ENCODE measurements around the gene INPP4B. TPM values are rescaled to one million over a fixed set of nuclear protein-coding genes. Genes with fewer than 3 reads are reported as not detected.
"Not testable (repeated sequence)": the region's sequence is repeated elsewhere in the genome, so short reads cannot be mapped to it uniquely, and the experiment has no call there.

INPP4B gene
- total RNA-seq, 1 donor from 2014 or later: 84.9 TPM

GRCh38 chr4:142683997-142684396 lies 162.1 kb downstream of the INPP4B start:
- DNase-seq (ENCODE audit: low spot score): no peak

GRCh38 chr4:142683503-142683902 lies 162.6 kb downstream of the INPP4B start:
- DNase-seq (ENCODE audit: low spot score): no peak

- DNase-seq (ENCODE audit: low spot score): no peak
These were observed 174.6 kb downstream of the INPP4B start for GRCh38 chr4:142671516-142671915.

DNA sequence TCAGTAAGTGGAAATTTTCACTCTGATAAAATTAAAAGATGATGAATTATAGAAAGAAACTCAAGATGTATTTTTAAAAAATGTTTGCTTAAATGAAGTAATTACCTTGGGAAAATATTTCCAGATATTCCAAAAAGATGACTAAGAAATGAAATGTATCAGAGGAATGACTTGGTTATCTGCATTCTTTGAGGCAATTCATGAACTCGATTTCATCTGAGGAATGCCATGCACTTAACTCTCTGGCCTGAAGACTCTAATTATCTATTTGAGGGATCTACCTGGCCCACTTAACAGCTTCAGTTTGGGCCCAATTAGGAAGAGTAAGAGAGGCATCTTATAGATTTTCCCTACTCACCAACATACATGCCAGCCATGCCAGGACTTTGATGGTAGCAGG lies 182.3 kb downstream of the INPP4B start:
- DNase-seq (ENCODE audit: low spot score): no peak

DNA sequence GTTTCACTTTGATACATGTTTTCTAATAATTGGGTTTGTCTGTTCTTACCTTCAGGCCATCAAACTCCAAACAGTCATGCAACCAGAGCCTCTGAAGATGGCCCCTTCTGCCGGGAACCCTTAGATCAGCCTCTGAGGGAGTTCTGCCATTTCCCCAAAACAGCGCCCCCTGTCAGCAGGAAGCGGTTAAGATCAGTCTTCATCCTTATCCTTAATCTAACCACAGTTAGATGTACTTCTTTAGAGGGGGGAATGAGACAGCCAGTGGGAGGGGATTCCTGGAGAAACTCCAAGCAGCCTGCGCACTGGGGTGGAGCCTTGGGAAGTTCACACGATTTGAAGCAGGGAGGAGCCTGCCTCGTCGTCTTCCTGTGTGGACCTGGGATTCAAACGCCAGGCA lies 185.4 kb downstream of the INPP4B start:
- DNase-seq (ENCODE audit: low spot score): no peak

- DNase-seq (ENCODE audit: low spot score): no peak
These were observed 189.9 kb downstream of the INPP4B start for GRCh38 chr4:142656178-142656577.

DNA sequence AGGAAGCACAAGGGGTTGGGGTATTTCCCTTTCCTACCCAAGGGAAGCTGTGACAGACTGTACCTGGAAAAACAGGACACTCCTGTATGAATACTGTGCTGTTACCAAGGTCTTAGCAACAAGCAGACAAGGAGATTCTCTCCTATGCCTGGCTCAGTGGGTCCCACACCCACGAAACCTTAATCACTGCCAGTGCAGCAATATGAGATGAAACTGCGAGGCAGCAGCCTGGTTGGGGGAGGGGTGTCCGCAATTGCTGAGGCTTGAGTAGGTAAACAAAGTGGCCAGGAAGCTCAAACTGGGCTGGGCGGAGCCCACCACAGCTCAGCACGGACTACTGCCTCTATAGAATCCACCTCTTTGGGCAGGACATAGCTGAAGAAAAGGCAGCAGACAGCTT lies 197.7 kb downstream of the INPP4B start:
- DNase-seq (ENCODE audit: low spot score): no peak

- no peak for DNase-seq (ENCODE audit: low spot score)
These were observed 200.5 kb downstream of the INPP4B start for GRCh38 chr4:142645475-142646108.

DNA sequence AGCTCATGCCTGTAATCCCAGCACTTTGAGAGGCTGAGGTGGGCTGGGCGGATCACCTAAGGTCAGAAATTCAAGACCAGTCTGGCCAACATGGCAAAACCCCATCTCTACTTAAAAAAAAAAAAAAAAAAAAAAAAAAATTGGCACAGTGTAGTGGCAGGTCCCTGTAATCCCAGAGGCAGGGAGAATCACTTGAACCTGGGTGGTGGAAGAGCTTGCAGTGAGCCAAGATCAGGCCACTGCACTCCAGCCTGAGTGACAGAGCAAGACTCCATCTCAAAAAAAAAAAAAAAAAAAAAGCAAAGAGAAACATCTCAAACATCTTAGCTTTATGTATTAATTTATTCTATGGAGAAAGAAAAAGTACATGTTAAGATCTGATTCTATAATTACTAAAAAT lies 201.5 kb downstream of the INPP4B start:
- not testable (repeated sequence) for DNase-seq (ENCODE audit: low spot score)

- no peak for DNase-seq (ENCODE audit: low spot score)
These were observed 208.5 kb downstream of the INPP4B start for GRCh38 chr4:142637614-142638013.

DNA sequence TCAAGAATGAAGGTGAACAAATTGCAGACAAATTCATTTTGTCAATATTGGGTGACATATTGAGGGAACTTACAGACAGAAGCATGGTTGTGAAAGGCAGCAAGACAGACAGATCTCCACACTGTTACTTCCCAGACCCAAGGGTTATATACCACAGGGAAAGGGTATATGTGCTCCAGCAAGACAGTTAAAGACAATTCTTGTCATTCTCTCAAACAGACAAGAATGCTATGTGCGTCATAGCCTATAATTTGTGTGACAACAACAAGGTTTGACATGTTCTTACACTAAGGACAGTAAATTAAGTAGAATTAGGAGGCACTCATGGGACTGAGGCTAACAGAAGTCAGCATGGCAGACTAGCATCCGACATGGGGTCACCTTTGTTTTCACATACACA lies 214.3 kb downstream of the INPP4B start:
- DNase-seq (ENCODE audit: low spot score): no peak

DNA sequence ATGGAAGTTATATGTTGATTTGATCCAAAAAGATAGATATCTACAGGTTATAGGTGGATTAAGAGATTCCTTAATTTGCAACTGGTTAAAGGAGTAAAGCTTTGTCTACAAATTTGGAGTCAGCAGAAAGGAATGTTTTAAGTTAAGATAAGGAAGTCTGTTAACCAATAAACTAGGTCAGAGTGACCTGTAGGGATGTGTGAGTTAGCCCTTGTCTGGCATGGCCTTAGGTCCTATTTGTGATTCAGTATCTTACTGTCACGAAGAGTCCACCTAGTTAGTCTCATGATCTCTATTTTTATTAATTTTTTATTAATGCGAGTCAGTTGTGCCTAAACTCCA lies 230.8 kb downstream of the INPP4B start:
- no peak for DNase-seq (ENCODE audit: low spot score)

GRCh38 chr4:142614621-142615323 lies 231.3 kb downstream of the INPP4B start:
- no peak for DNase-seq (ENCODE audit: low spot score)

GRCh38 chr4:142607976-142608375 lies 238.1 kb downstream of the INPP4B start:
- DNase-seq (ENCODE audit: low spot score): no peak

DNA sequence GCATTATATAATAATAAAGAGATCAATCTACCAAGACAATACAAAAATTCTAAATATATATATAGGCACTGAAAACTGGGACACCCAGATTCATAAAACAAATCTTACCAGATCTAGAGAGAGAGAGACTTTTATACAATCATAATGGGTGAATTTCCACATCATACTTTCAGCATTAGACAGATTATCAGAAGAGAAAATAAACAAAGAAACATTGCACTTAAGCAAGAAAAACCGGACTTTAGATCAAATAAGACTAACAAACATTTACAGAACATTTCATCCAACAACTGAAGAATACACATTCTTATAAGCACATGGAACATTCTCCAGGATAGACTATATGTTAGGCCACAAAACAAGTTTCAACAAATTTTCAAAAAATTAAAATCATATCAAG lies 245.1 kb downstream of the INPP4B start:
- no peak for DNase-seq (ENCODE audit: low spot score)

DNA sequence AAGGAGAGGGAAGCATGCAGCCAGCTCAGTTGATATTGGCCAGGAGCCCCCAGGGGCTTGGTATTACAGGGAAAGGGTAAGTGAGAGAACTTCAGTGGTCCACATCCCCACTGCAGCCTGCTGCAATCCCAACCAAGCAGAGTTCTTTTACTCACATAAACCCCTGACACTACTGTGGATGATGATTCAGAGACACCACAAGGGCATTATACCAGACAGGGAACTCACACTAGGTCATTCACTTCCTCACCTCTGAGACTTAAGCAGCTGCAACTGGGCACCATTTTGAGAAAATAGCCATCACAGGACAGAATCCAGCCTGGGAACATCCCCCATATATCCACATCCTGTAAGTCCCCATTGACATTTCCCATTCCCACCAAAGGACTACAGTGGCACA lies 248.0 kb downstream of the INPP4B start:
- DNase-seq (ENCODE audit: low spot score): no peak

DNA sequence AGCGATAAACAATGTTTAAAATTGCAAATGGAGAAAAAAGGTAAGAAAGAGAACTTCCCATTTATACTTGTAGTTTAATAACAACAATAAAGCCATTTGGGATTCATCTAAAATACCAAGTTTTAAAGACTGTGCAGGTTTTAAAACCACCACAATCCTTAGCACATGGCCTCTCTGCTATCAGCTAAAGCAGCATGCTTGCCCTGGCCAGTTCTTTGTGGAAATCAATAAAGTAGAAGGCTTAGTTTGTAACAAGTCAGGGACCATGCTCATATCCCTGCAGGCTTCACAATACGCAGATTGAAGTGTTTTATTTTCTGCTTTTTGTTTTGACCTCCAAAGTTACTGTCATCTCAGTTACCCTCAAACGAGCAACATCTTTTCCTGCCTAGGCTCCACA lies 249.5 kb downstream of the INPP4B start:
- DNase-seq (ENCODE audit: low spot score): no peak

- no peak for DNase-seq (ENCODE audit: low spot score)
These were observed 250.0 kb downstream of the INPP4B start for GRCh38 chr4:142596121-142596520.

DNA sequence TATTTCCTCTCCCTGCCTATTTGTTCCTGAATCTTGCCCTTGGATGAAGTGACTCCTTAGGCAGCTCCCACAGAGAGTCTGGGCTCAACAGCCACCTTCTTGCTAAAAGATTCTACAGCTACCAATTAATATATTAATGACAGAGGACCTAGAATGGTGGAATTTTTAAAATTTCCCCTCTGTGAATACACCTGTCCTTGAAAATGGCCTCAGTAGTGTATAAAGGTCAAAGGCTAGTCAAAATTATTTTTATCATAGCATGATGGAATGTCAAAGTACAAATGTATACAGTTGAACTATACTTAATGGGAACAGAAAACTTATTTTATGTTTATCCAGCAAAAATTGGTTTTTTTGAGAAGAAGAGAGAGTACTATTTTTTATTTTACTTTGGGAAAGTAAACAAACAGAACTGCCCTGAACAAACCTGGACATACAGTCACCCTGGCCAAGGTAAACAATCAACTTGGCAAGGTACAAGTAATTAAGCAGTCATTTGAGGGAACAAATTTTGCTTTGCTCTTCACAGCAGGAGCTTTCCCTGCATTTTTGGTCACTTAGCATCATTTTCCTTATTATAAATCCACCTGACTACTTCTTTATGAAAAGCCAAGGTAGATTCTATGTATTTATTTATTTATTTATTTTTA lies 250.8 kb downstream of the INPP4B start:
- no peak for DNase-seq (ENCODE audit: low spot score)

DNA sequence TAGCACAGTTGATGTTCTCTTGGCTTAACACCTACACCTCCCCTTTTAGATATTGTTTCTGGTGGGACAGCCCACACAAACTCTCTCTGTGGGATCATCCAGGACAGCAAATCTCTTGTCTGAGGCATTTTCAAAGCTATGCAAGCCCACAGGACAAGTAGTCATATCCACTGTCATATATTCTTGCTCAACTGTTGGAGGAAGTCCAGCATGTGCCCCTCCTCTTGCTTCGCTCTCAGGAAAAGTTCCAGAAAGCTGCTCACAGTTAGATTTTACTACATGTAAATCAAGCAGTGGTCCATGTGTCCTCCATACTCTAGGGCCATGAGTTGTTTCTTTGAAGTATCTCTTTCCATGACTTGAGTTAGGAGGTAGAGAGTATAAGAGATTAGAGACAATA lies 260.7 kb downstream of the INPP4B start:
- DNase-seq (ENCODE audit: low spot score): no peak

- no peak for DNase-seq (ENCODE audit: low spot score)
These were observed 262.4 kb downstream of the INPP4B start for GRCh38 chr4:142583708-142584107.

GRCh38 chr4:142582340-142582739 lies 263.8 kb downstream of the INPP4B start:
- DNase-seq (ENCODE audit: low spot score): no peak

DNA sequence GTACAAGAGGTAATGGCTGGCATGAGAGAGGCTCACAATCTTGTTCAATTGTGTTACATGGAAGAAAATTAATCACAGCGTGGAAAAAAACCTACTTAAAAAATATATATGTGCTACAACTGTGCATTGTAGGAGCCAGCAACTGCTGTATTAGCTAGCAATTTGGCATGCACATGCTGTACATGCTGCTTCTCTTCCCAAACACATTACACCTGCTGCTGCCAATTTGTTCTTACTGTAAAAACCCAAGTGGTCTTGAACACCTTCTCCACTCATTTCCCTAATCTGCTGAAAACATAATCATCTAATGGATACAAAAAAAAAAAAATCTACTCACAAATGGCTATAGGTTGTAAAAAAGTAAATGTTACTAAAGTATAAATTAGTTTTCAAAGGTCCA lies 264.2 kb downstream of the INPP4B start:
- no peak for DNase-seq (ENCODE audit: low spot score)
